Subcutaneous adipose tissue (tissue), 4 donors: Measurements from ENCODE around the gene NTM. TPM values are rescaled to one million over a fixed set of nuclear protein-coding genes. Genes with fewer than 3 reads are reported as not detected.

Source experiments
- CTCF ChIP-seq: fragments of 450-650 bp; IDR thresholded peaks from one replicate; pipeline ENCODE4 v1.5.1; 2016; ENCODE audit warnings: low read depth, mild to moderate bottlenecking, control low read depth, antibody characterized with exemption, moderate library complexity
- total RNA-seq, 4 donors: library from RNA; depleted of rRNA; stranded (reverse); fragments of >200 nt; gene quantifications; one replicate each; pipeline ENCODE4 v1.1.0, GENCODE V29; 2016

NTM gene
- total RNA-seq, 4 donors from 2014 or later = 1.5 to 5.7 (median 1.7) TPM

- no peak for TF ChIP-seq CTCF
These were observed 300.9 kb downstream of the NTM start for GRCh38 chr11:131671320-131671719.

GRCh38 chr11:131671734-131672133, 301.3 kb downstream of the NTM start:
- TF ChIP-seq CTCF = no peak

DNA sequence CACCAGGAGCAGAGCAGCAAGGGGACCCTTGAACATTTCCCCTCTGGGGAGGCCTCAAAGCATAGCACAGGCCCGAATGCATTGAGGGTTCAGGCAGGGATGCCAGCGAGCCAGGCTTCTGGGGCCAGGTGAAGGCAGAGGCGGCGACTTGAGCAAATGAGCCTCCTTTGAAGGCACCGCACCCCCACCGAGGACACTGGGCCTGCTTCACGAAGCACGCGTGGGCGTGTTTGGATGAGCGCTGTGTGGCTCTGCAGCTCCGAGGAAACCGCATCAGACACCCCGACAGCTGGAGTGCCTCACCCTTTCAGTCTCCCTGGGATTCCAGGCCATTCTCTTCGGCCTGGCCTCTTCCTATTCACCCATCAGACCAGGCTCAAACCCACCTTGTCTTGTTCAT, 301.8 kb downstream of the NTM start:
- no peak for TF ChIP-seq CTCF

DNA sequence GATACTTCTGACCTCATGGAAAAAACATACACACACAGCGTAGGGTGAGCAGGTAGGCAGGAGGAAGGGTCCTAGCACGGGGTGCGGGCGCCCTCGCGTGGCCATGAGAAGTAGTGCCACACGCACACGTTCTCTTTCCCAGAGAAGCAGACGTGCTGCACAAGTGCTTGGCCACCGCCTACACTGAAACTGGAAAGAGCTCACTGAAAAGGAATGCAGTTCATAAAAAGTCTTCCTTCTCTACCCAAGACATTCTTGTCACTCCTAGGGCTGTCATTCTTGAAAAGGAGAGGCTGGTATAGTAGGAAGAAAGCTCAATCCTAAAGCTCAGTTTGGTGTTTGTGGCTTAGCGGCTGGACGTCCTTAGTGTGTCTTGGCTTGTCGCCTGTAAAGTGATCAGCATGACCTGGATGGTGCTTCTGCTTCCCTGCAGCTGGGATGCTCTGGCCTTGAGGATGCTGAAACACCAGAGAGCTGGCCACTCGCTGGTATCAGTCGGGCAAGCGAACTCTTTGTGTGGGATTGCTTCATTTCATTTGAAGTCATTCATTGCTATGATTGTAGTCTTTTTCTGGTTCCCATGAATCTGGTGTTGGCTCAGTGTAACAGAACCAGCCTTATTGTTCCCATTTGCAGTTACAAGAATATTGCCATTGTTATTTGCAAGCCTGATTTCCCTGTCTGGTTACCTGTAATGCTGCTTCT, 303.8 kb downstream of the NTM start:
- no peak for TF ChIP-seq CTCF

GRCh38 chr11:131675121-131675888, 304.9 kb downstream of the NTM start:
- TF ChIP-seq CTCF = no peak

GRCh38 chr11:131677828-131678470, 307.5 kb downstream of the NTM start:
- TF ChIP-seq CTCF = no peak

GRCh38 chr11:131678658-131679340, 308.4 kb downstream of the NTM start:
- no peak for TF ChIP-seq CTCF
